ENCODE results near the gene FARP2. TPM values are rescaled to one million over a fixed set of nuclear protein-coding genes. Genes with fewer than 3 reads are reported as not detected.

The FARP2 gene
- polyA plus RNA-seq, 1 of the 3 experiments (the other 2 are of a cell fraction) = 11.5 TPM

GRCh38 chr2:241502281-241502680, 146.2 kb downstream of the FARP2 start:
- no peak overlapping the region for H3K27ac ChIP-seq (ENCODE audit: low read depth in 2 of 2, low read length in 1 of 2)
- no peaks in the 10 kb centered on the region for H3K9me2 ChIP-seq
- ChIA-PET CTCF (no interaction called here), POLR2A (no interaction called here)
- H2AFZ ChIP-seq (ENCODE audit: low read depth) = no peak overlapping the region
- peaks cover 0 to 23% of the 10 kb centered on the region in 2 experiments; a peak in 1 of 4 replicates for H3K4me1 ChIP-seq (ENCODE audit: control insufficient read depth in 1 of 2, insufficient read depth in 2 of 2, low read depth in 1 of 2, low read length in 1 of 2)
- H3K4me2 ChIP-seq = no peak overlapping the region
- no peak for TF ChIP-seq RXRA (IDR thresholded peaks at IDR 0.05; ENCODE audit: borderline replicate concordance, low read depth)
- TF ChIP-seq TAF1 (IDR thresholded peaks at IDR 0.05; ENCODE audit: borderline replicate concordance, low read depth, low read length) = no peak
- TF ChIP-seq PBX3 (IDR thresholded peaks at IDR 0.05) = no peak
- TF ChIP-seq FOXM1 (IDR thresholded peaks at IDR 0.05; ENCODE audit: low read depth) = no peak
- no peak for TF ChIP-seq SIN3A (IDR thresholded peaks at IDR 0.05; ENCODE audit: borderline replicate concordance, low read depth, low read length)
- no peak for TF ChIP-seq NRF1 (IDR thresholded peaks at IDR 0.05; ENCODE audit: low read depth, low read length)
- TF ChIP-seq MAX (IDR thresholded peaks at IDR 0.05; ENCODE audit: low read depth) = no peak
- TF ChIP-seq CTCF (IDR thresholded peaks at IDR 0.05) = no peak
- no peak for TF ChIP-seq TEAD4 (IDR thresholded peaks at IDR 0.05; ENCODE audit: borderline replicate concordance, insufficient read depth)
- TF ChIP-seq EP300 (IDR thresholded peaks at IDR 0.05; ENCODE audit: borderline replicate concordance in 1 of 2, low read depth in 1 of 2, low read length in 1 of 2) = no peak
- no peak for TF ChIP-seq MXI1 (IDR thresholded peaks at IDR 0.05; ENCODE audit: low read depth, low read length)
- TF ChIP-seq POLR2AphosphoS5 (IDR thresholded peaks at IDR 0.05; ENCODE audit: low read depth, low read length) = no peak
- no peak for TF ChIP-seq GATA2 (CRISPR knock-in tag; IDR thresholded peaks at IDR 0.05)
- H3K36me3 ChIP-seq (replicated peaks in 1 of 2; ENCODE audit: control insufficient read depth in 1 of 2, insufficient read depth in 2 of 2, low read length in 1 of 2) = peaks cover 0 to 32% of the 10 kb centered on the region in 2 experiments
- H3K27me3 ChIP-seq (ENCODE audit: insufficient read depth) = no peaks in the 10 kb centered on the region
- H3F3A ChIP-seq (replicated peaks; ENCODE audit: insufficient read depth) = no peaks in the 10 kb centered on the region
- H3K4me3 ChIP-seq (ENCODE audit: low read depth in 2 of 2, low read length in 1 of 2) = no peak overlapping the region
- H4K20me1 ChIP-seq (ENCODE audit: insufficient read depth) = peaks cover 56% of the 10 kb centered on the region
- WGBS (ENCODE audit: low lambda C conversion rate) = 96% methylated on average over 11 of the region's 11 CpGs
- no peak overlapping the region for H3K9ac ChIP-seq
- H3K9me3 ChIP-seq = no peaks in the 10 kb centered on the region
- H3K79me2 ChIP-seq (ENCODE audit: insufficient read depth) = peaks cover 67% of the 10 kb centered on the region
- DNase-seq = no peak

- peak; percentile 22 for DNase-seq
- TF ChIP-seq GATA2 (CRISPR knock-in tag; IDR thresholded peaks at IDR 0.05) = no peak
- no peak for TF ChIP-seq USF2 (IDR thresholded peaks at IDR 0.05; ENCODE audit: borderline replicate concordance, low read depth, low read length)
- no peak for TF ChIP-seq SIN3A (IDR thresholded peaks at IDR 0.05; ENCODE audit: borderline replicate concordance, low read depth, low read length)
- no peak for TF ChIP-seq CHD2 (IDR thresholded peaks at IDR 0.05; ENCODE audit: low read length, partially characterized antibody)
- no peak for TF ChIP-seq USF1 (IDR thresholded peaks at IDR 0.05; ENCODE audit: borderline replicate concordance, low read depth)
- no peak for TF ChIP-seq PBX3 (IDR thresholded peaks at IDR 0.05)
Measured at GRCh38 chr2:241503776-241504392, 147.8 kb downstream of the FARP2 start.

More at GRCh38 chr2:241503776-241504392, 147.8 kb downstream of the FARP2 start:
- Histone ChIP-seq H4K20me1 (ENCODE audit: insufficient read depth) (peaks cover 61% of the 10 kb centered on the region), H3K9me2 (no peaks in the 10 kb centered on the region), H3K27ac (ENCODE audit: low read depth in 2 of 2, low read length in 1 of 2) (no peak overlapping the region; a peak in 1 of 4 replicates), H3K4me2 (no peak overlapping the region), H3K36me3 (replicated peaks in 1 of 2; ENCODE audit: control insufficient read depth in 1 of 2, insufficient read depth in 2 of 2, low read length in 1 of 2) (peaks cover 0 to 20% of the 10 kb centered on the region in 2 experiments), H3K4me1 (ENCODE audit: control insufficient read depth in 1 of 2, insufficient read depth in 2 of 2, low read depth in 1 of 2, low read length in 1 of 2) (peaks cover under 1 to 25% of the 10 kb centered on the region in 2 experiments; a peak in 1 of 4 replicates), H3K9me3 (no peaks in the 10 kb centered on the region), H3K4me3 (ENCODE audit: low read depth in 2 of 2, low read length in 1 of 2) (no peak overlapping the region), H3K9ac (no peak overlapping the region), H3F3A (replicated peaks; ENCODE audit: insufficient read depth) (no peaks in the 10 kb centered on the region), H2AFZ (ENCODE audit: low read depth) (no peak overlapping the region), H3K27me3 (ENCODE audit: insufficient read depth) (no peaks in the 10 kb centered on the region), H3K79me2 (ENCODE audit: insufficient read depth) (peaks cover 74% of the 10 kb centered on the region)
- ChIA-PET CTCF (interaction anchor here (1.1 to 1.5 kb wide), 2 partner anchors 14 to 162 kb away, joined by 3 to 8 read pairs; no protein-coding TSS in a partner anchor), POLR2A (interaction anchor here (1.2 kb wide), 1 partner anchor 134 kb away, joined by 4 read pairs; the partner anchor contains the start of genes ATG4B and THAP4)
- WGBS (ENCODE audit: low lambda C conversion rate) = 84% methylated on average over 5 of the region's 12 CpGs
